ENCODE results near the gene TGDS. TPM values are rescaled to one million over a fixed set of nuclear protein-coding genes. Genes with fewer than 3 reads are reported as not detected.
"Not testable (repeated sequence)": the region's sequence is repeated elsewhere in the genome, so short reads cannot be mapped to it uniquely, and the experiment has no call there.

TGDS gene
- total RNA-seq, 2 donors from 2014 or later = 11.2 to 17.4 TPM

DNA sequence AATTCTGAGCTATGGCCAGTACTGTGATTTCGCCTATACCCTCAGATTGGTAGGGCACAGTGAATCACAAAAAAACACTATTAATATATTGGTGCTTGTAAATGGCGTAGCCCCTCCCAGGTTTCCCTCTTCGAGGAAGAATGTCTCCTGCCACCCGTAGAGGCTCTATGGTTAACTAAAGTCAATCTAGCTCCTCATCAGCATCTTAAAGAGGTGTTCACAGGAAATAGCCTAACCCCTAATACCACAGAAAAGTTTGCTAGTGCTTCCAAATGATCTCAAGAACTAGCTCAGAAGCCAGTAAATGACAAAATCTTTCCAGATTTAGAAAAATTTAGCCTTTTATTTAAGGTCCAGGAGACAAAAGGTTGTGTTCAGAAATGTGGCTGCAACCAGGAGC, 60.2 kb downstream of the TGDS start:
- Histone ChIP-seq H3K4me3 (no peak overlapping the region), H3K4me1 (ENCODE audit: control insufficient read depth in 1 of 2, low read depth in 2 of 2) (no peaks in the 10 kb centered on the region), H3K9me3 (no peaks in the 10 kb centered on the region), H3K27ac (no peak overlapping the region), H3K27me3 (replicated peaks; ENCODE audit: insufficient read depth) (no peaks in the 10 kb centered on the region), H3K36me3 (no peaks in the 10 kb centered on the region)
- DNase-seq (ENCODE audit: low spot score) (no peak), ATAC-seq (ENCODE audit: insufficient number of reproducible peaks, low FRiP score, low read depth) (no peak)
- TF ChIP-seq, protein P1, sequence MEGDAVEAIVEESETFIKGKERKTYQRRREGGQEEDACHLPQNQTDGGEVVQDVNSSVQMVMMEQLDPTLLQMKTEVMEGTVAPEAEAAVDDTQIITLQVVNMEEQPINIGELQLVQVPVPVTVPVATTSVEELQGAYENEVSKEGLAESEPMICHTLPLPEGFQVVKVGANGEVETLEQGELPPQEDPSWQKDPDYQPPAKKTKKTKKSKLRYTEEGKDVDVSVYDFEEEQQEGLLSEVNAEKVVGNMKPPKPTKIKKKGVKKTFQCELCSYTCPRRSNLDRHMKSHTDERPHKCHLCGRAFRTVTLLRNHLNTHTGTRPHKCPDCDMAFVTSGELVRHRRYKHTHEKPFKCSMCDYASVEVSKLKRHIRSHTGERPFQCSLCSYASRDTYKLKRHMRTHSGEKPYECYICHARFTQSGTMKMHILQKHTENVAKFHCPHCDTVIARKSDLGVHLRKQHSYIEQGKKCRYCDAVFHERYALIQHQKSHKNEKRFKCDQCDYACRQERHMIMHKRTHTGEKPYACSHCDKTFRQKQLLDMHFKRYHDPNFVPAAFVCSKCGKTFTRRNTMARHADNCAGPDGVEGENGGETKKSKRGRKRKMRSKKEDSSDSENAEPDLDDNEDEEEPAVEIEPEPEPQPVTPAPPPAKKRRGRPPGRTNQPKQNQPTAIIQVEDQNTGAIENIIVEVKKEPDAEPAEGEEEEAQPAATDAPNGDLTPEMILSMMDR (IDR thresholded peaks at IDR 0.05) = no peak

DNA sequence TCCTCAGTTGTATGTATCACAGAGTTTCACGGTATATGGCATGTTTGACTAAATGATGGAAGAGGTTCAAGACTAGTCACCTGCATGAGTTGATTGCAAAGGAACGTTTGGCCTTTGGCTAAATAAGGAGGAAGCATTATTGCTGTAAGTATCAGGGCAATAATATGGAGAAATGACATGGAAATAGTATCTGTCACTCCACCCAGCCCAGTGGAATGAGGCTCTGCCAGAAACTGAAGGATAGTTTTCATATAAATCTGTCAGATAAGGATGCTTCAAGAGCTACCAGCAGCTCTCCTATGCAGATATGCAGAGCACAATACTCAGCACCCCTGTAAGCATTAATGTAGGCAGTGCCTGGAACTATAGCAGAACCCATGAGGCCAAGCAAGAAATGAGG, 60.7 kb downstream of the TGDS start:
- no peak for DNase-seq (ENCODE audit: low spot score)
- Histone ChIP-seq H3K27ac (no peak overlapping the region), H3K36me3 (no peaks in the 10 kb centered on the region), H3K4me1 (ENCODE audit: control insufficient read depth in 1 of 2, low read depth in 2 of 2) (no peaks in the 10 kb centered on the region), H3K4me3 (no peak overlapping the region), H3K27me3 (replicated peaks; ENCODE audit: insufficient read depth) (no peaks in the 10 kb centered on the region), H3K9me3 (no peaks in the 10 kb centered on the region)
- no peak for ATAC-seq (ENCODE audit: insufficient number of reproducible peaks, low FRiP score, low read depth)
- TF ChIP-seq, protein P1 (IDR thresholded peaks at IDR 0.05) = no peak

DNA sequence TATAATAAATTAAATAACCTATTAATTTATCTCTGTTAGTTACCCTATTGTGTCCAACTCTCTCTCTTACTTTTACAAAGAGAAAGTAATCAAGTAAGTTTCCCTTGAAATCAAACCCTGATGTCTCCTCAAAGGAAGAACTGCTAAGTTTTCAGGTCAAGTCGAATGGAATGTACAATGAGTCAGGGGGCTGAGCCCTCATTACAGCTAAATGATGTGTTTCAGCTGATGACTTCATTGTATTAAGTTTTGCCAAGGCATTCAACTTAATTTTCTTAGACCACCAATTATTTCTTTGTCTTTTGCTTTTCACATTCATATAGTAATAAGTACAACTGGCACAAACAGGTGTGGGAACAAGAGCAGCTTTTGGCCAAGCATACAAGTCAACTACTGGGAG, 61.8 kb downstream of the TGDS start:
- ATAC-seq (ENCODE audit: insufficient number of reproducible peaks, low FRiP score, low read depth) (no peak), DNase-seq (ENCODE audit: low spot score) (no peak)
- Histone ChIP-seq H3K36me3 (no peaks in the 10 kb centered on the region), H3K9me3 (no peaks in the 10 kb centered on the region), H3K4me1 (ENCODE audit: control insufficient read depth in 1 of 2, low read depth in 2 of 2) (no peaks in the 10 kb centered on the region), H3K27ac (no peak overlapping the region), H3K4me3 (no peak overlapping the region), H3K27me3 (replicated peaks; ENCODE audit: insufficient read depth) (no peaks in the 10 kb centered on the region)
- TF ChIP-seq, protein P1 (IDR thresholded peaks at IDR 0.05) = no peak

DNA sequence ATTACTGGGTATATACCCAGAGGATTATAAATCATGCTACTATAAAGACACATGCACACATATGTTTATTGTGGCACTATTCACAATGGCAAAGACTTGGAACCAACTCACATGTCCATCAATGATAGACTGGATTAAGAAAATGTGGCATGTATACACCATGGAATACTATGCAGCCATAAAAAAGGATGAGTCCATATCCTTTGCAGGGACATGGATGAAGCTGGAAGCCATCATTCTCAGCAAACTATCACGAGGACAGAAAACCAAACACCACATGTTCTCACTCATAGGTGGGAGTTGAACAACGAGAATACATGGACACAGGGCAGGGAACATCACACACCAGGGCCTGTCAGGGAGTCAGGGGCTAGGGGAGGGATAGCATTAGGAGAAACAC, 63.7 kb downstream of the TGDS start:
- ATAC-seq (ENCODE audit: insufficient number of reproducible peaks, low FRiP score, low read depth); H3K36me3 ChIP-seq; DNase-seq (ENCODE audit: low spot score); H3K27me3 ChIP-seq (replicated peaks; ENCODE audit: insufficient read depth); H3K4me1 ChIP-seq (ENCODE audit: control insufficient read depth in 1 of 2, low read depth in 2 of 2); H3K27ac ChIP-seq; H3K4me3 ChIP-seq; H3K9me3 ChIP-seq: not testable (repeated sequence)

DNA sequence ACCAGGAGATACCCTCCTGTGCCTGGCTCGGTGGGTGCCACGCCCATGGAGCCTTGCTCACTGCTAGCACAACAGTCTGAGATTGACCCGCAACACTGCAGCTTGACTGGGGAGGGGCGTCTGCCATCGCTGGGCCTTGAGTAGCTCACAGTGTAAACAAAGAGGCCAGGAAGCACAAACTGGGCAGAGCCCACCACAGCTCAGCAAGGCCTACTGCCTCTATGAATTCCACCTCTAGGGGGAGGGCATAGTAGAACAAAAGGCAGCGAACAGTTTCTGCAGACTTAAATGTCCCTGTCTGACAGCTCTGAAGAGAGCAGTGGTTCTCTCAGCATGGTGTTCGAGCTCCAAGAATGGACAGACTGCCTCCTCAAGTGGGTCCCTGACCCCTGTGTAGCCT, 69.0 kb downstream of the TGDS start:
- H3K9me3 ChIP-seq; H3K27me3 ChIP-seq (replicated peaks; ENCODE audit: insufficient read depth); H3K36me3 ChIP-seq; H3K4me1 ChIP-seq (ENCODE audit: control insufficient read depth in 1 of 2, low read depth in 2 of 2); DNase-seq (ENCODE audit: low spot score); H3K27ac ChIP-seq; ATAC-seq (ENCODE audit: insufficient number of reproducible peaks, low FRiP score, low read depth); H3K4me3 ChIP-seq: not testable (repeated sequence)

DNA sequence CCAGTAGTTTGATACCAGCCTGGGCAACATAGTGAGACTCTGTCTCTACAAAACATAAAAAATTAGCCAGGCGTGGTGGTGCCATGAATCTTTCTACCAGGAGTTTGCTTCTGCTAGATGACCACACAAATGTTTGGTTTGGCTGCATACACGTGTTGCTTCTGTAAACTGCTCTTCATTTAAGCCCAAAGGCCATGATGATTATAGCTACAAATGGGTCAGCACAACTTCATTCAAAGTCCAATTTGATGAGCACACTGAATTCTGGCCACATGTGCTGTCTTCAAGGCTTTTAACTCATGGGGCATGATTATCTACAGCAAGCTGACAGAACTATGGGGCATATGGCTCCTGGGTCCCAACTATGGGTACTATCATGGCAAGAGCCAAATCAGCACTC, 70.2 kb downstream of the TGDS start:
- H3K4me1 ChIP-seq (ENCODE audit: control insufficient read depth in 1 of 2, low read depth in 2 of 2) = no peaks in the 10 kb centered on the region
- ATAC-seq (ENCODE audit: insufficient number of reproducible peaks, low FRiP score, low read depth) = no peak
- no peak overlapping the region for H3K4me3 ChIP-seq
- DNase-seq (ENCODE audit: low spot score) = no peak
- TF ChIP-seq, protein P1 (IDR thresholded peaks at IDR 0.05) = no peak
- no peak overlapping the region for H3K27ac ChIP-seq
- H3K27me3 ChIP-seq (replicated peaks; ENCODE audit: insufficient read depth) = no peaks in the 10 kb centered on the region
- no peaks in the 10 kb centered on the region for H3K9me3 ChIP-seq
- H3K36me3 ChIP-seq = no peaks in the 10 kb centered on the region
